ENCODE data around the gene NDUFA8.

NDUFA8 gene

GRCh38 chr9:122109035-122109813 lies 50.4 kb downstream of the NDUFA8 start:
- Histone ChIP-seq H3K4me3 (ENCODE audit: low read depth, low read length) (no peak overlapping the region), H3K27me3 (ENCODE audit: insufficient read depth, low read depth, severe bottlenecking) (no peaks in the 10 kb centered on the region), H3K9me3 (ENCODE audit: severe bottlenecking) (no peaks in the 10 kb centered on the region), H3K27ac (no peak overlapping the region), H3K36me3 (no peaks in the 10 kb centered on the region)
- TF ChIP-seq, protein P1, sequence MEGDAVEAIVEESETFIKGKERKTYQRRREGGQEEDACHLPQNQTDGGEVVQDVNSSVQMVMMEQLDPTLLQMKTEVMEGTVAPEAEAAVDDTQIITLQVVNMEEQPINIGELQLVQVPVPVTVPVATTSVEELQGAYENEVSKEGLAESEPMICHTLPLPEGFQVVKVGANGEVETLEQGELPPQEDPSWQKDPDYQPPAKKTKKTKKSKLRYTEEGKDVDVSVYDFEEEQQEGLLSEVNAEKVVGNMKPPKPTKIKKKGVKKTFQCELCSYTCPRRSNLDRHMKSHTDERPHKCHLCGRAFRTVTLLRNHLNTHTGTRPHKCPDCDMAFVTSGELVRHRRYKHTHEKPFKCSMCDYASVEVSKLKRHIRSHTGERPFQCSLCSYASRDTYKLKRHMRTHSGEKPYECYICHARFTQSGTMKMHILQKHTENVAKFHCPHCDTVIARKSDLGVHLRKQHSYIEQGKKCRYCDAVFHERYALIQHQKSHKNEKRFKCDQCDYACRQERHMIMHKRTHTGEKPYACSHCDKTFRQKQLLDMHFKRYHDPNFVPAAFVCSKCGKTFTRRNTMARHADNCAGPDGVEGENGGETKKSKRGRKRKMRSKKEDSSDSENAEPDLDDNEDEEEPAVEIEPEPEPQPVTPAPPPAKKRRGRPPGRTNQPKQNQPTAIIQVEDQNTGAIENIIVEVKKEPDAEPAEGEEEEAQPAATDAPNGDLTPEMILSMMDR (IDR thresholded peaks at IDR 0.05; ENCODE audit: low read depth, low read length) = no peak
- DNase-seq = no peak

- no peak overlapping the region for H3K4me3 ChIP-seq (ENCODE audit: low read depth, low read length)
These were observed 52.2 kb downstream of the NDUFA8 start for GRCh38 chr9:122107291-122107805.

DNA sequence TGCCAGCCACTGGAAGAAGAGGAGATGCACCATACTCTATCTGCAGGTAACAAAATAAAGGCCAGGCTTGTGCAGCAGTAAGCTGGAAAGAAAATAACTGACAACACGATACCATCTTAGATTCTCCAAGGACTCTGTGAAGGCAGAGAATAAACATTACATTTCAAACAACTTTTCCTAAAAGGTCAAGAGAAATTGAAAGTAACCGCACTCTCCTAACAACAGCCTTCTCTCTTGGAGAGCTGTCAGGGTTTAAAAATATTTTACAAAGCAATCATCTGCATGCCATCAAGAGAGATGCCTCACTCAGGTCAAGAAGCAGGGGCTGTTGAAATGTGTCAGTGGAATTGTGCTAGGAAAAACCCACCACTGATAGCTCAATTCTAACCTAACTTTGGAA lies 53.0 kb downstream of the NDUFA8 start:
- TF ChIP-seq, protein P1 (IDR thresholded peaks at IDR 0.05; ENCODE audit: low read depth, low read length) = no peak
- H3K27ac ChIP-seq = no peak overlapping the region
- H3K36me3 ChIP-seq = no peaks in the 10 kb centered on the region
- DNase-seq = no peak
- H3K9me3 ChIP-seq (ENCODE audit: severe bottlenecking) = no peaks in the 10 kb centered on the region
- no peak overlapping the region for H3K4me3 ChIP-seq (ENCODE audit: low read depth, low read length)
- H3K27me3 ChIP-seq (ENCODE audit: insufficient read depth, low read depth, severe bottlenecking) = no peaks in the 10 kb centered on the region

More at GRCh38 chr9:122107291-122107805, 52.2 kb downstream of the NDUFA8 start:
- TF ChIP-seq, protein P1 (IDR thresholded peaks at IDR 0.05; ENCODE audit: low read depth, low read length) = no peak
- Histone ChIP-seq H3K27me3 (ENCODE audit: insufficient read depth, low read depth, severe bottlenecking) (no peaks in the 10 kb centered on the region), H3K27ac (no peak overlapping the region), H3K36me3 (no peaks in the 10 kb centered on the region), H3K9me3 (ENCODE audit: severe bottlenecking) (no peaks in the 10 kb centered on the region)
- no peak for DNase-seq

- Histone ChIP-seq H3K27me3 (ENCODE audit: insufficient read depth, low read depth, severe bottlenecking) (no peaks in the 10 kb centered on the region), H3K27ac (no peak overlapping the region), H3K9me3 (ENCODE audit: severe bottlenecking) (no peaks in the 10 kb centered on the region), H3K4me3 (ENCODE audit: low read depth, low read length) (no peak overlapping the region), H3K36me3 (no peaks in the 10 kb centered on the region)
- no peak for DNase-seq
- TF ChIP-seq, protein P1 (IDR thresholded peaks at IDR 0.05; ENCODE audit: low read depth, low read length) = no peak
These were observed 55.6 kb downstream of the NDUFA8 start for GRCh38 chr9:122103985-122104384.

DNA sequence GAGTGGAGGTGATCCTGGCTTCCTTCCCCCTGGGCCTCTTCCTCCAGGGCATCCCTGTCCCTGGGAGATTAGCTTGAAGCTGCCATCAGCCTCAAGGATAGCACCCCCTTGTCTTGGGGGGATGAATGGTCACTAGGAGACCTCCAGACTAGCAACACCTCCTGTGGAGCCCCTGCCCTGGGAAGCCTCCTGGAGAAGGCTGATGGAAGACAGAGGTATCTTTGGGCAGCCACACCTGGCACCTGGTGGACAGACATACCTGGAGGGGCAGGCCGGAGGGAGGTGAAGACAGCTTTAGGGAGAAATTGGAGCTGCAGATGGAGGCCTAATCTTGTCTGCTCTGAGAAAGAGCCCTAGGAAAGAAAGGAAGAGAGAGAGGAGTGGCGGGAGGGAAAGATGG lies 57.4 kb downstream of the NDUFA8 start:
- Histone ChIP-seq H3K36me3 (no peaks in the 10 kb centered on the region), H3K9me3 (ENCODE audit: severe bottlenecking) (no peaks in the 10 kb centered on the region), H3K27me3 (ENCODE audit: insufficient read depth, low read depth, severe bottlenecking) (no peaks in the 10 kb centered on the region), H3K27ac (no peak overlapping the region), H3K4me3 (ENCODE audit: low read depth, low read length) (no peak overlapping the region)
- DNase-seq = no peak
- TF ChIP-seq, protein P1 (IDR thresholded peaks at IDR 0.05; ENCODE audit: low read depth, low read length) = no peak

Measured in WERI-Rb-1 (cell line).